HFFc6 (cell line): ENCODE data around the gene GAB2. TPM values are rescaled to one million over a fixed set of nuclear protein-coding genes. Genes with fewer than 3 reads are reported as not detected.

Source experiments
- DNase-seq: peaks from one replicate; pipeline ENCODE4 v3.0.0-alpha.2; 2018
- H3K27ac Mint-ChIP-seq: 2 replicates; pipeline ENCODE4 v1.8.0; 2020; ENCODE audit warnings: mild to moderate bottlenecking, mixed read lengths
- H3K27me3 Mint-ChIP-seq: 2 replicates; pipeline ENCODE4 v1.8.0; 2021; ENCODE audit warnings: mild to moderate bottlenecking, moderate library complexity, mixed read lengths; ENCODE audit not compliant: insufficient read depth
- H3K36me3 Mint-ChIP-seq: 2 replicates; pipeline ENCODE4 v1.8.0; 2021; ENCODE audit warnings: low read depth, mixed read lengths
- H3K4me1 Mint-ChIP-seq: 2 replicates; pipeline ENCODE4 v1.8.0; 2020; ENCODE audit warnings: low read depth, mixed read lengths
- H3K4me3 Mint-ChIP-seq: 2 replicates; pipeline ENCODE4 v1.8.0; 2020; ENCODE audit warnings: mild to moderate bottlenecking, moderate library complexity, mixed read lengths
- H3K9me3 Mint-ChIP-seq: 2 replicates; pipeline ENCODE4 v1.8.0; 2020; ENCODE audit warnings: mild to moderate bottlenecking, mixed read lengths
- total RNA-seq, 6 experiments: library from RNA; stranded (reverse); fragmentation: NEBNext Ultra II Directional; extraction: Animal tissue kit (Norgen Biotek cat#: 25700); gene quantifications; 2 replicates in 1 of 6; 3 replicates in 5 of 6; pipeline ENCODE4 v1.2.3, GENCODE V29; 2021
- TF ChIP-seq, protein P1 (sequence below): fragments of 200-600 bp; sonication (generic); IDR thresholded peaks from 2 replicates; pipeline ENCODE4 v1.5.0; 2021; ENCODE audit warnings: antibody characterized with exemption, mild to moderate bottlenecking

Gene GAB2
- total RNA-seq, 6 experiments from 2014 or later, result 8.4 to 12.1 (median 9.9) TPM

GRCh38 chr11:78372114-78372768, 45.4 kb downstream of the GAB2 start:
- Mint-ChIP-seq H3K9me3 (peaks cover 8% of the 10 kb centered on the region), H3K4me1 (peaks cover 49% of the 10 kb centered on the region), H3K27me3 (no peaks in the 10 kb centered on the region), H3K4me3 (no peak overlapping the region), H3K27ac (no peak overlapping the region), H3K36me3 (peaks cover 10% of the 10 kb centered on the region; the same call in 1 of the 2 replicates)
- no peak for DNase-seq
- TF ChIP-seq, protein P1, sequence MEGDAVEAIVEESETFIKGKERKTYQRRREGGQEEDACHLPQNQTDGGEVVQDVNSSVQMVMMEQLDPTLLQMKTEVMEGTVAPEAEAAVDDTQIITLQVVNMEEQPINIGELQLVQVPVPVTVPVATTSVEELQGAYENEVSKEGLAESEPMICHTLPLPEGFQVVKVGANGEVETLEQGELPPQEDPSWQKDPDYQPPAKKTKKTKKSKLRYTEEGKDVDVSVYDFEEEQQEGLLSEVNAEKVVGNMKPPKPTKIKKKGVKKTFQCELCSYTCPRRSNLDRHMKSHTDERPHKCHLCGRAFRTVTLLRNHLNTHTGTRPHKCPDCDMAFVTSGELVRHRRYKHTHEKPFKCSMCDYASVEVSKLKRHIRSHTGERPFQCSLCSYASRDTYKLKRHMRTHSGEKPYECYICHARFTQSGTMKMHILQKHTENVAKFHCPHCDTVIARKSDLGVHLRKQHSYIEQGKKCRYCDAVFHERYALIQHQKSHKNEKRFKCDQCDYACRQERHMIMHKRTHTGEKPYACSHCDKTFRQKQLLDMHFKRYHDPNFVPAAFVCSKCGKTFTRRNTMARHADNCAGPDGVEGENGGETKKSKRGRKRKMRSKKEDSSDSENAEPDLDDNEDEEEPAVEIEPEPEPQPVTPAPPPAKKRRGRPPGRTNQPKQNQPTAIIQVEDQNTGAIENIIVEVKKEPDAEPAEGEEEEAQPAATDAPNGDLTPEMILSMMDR, result no peak

- peaks cover under 1% of the 10 kb centered on the region; the same call in 1 of the 2 replicates for H3K9me3 Mint-ChIP-seq
- no peak for DNase-seq
- peaks cover 56% of the 10 kb centered on the region for H3K4me1 Mint-ChIP-seq
- TF ChIP-seq, protein P1, result no peak
- H3K27ac Mint-ChIP-seq, result peak overlapping the region; percentile 81
- peak overlapping the region; percentile 70; the same call in 1 of the 2 replicates for H3K4me3 Mint-ChIP-seq
- H3K27me3 Mint-ChIP-seq, result no peaks in the 10 kb centered on the region
- peaks cover 1% of the 10 kb centered on the region; the same call in 1 of the 2 replicates for H3K36me3 Mint-ChIP-seq
Observed at GRCh38 chr11:78371221-78371891, 46.3 kb downstream of the GAB2 start.

GRCh38 chr11:78370406-78371172, 47.0 kb downstream of the GAB2 start:
- Mint-ChIP-seq H3K27ac (peak overlapping the region; percentile 81), H3K36me3 (no peaks in the 10 kb centered on the region)
- no peak for DNase-seq

GRCh38 chr11:78365381-78365792, 52.2 kb downstream of the GAB2 start:
- H3K9me3 Mint-ChIP-seq, result no peaks in the 10 kb centered on the region
- H3K36me3 Mint-ChIP-seq, result no peaks in the 10 kb centered on the region
- H3K27ac Mint-ChIP-seq, result no peak overlapping the region
- peak; percentile 33 for DNase-seq
- TF ChIP-seq, protein P1, result no peak
- no peaks in the 10 kb centered on the region for H3K27me3 Mint-ChIP-seq
- peak overlapping the region; percentile 40; the same call in 1 of the 2 replicates for H3K4me3 Mint-ChIP-seq
- H3K4me1 Mint-ChIP-seq, result peaks cover 34% of the 10 kb centered on the region

More at GRCh38 chr11:78370406-78371172, 47.0 kb downstream of the GAB2 start:
- no peaks in the 10 kb centered on the region for H3K27me3 Mint-ChIP-seq
- peaks cover 53% of the 10 kb centered on the region for H3K4me1 Mint-ChIP-seq
- no peaks in the 10 kb centered on the region for H3K9me3 Mint-ChIP-seq
- TF ChIP-seq, protein P1, result no peak
- peak overlapping the region; percentile 70; the same call in 1 of the 2 replicates for H3K4me3 Mint-ChIP-seq

- no peaks in the 10 kb centered on the region for H3K36me3 Mint-ChIP-seq
- H3K27ac Mint-ChIP-seq, result no peak overlapping the region
- TF ChIP-seq, protein P1, result no peak
- peaks cover 40% of the 10 kb centered on the region for H3K4me1 Mint-ChIP-seq
- H3K27me3 Mint-ChIP-seq, result no peaks in the 10 kb centered on the region
- DNase-seq, result no peak
- H3K9me3 Mint-ChIP-seq, result no peaks in the 10 kb centered on the region
- no peak overlapping the region for H3K4me3 Mint-ChIP-seq
Observed at GRCh38 chr11:78364128-78364751, 53.4 kb downstream of the GAB2 start.
